ENCODE data around the gene CASP6. TPM values are rescaled to one million over a fixed set of nuclear protein-coding genes. Genes with fewer than 3 reads are reported as not detected.
A peak's percentile ranks its signal among the peaks of the same experiment; 100 is the strongest.

The CASP6 gene
- polyA plus RNA-seq, 4 donors: 65.1 to 133 (median 98.9) TPM

GRCh38 chr4:109708435-109708834 is 5.2 kb upstream of the CASP6 start:
- FAIRE-seq: no peak
- DNase-seq: no peak
- no peaks in the 10 kb centered on the region for H3K27me3 ChIP-seq (ENCODE audit: control insufficient read depth in 3 of 3, insufficient read depth in 3 of 3, low read length in 3 of 3)
- H3K27ac ChIP-seq (ENCODE audit: low read depth in 1 of 3, low read length in 2 of 3): no peak overlapping the region
- no peaks in the 10 kb centered on the region for H3K9me3 ChIP-seq (ENCODE audit: control insufficient read depth in 2 of 2, insufficient read depth in 1 of 2, low read depth in 1 of 2, low read length in 1 of 2)
- no peak overlapping the region for H3K4me3 ChIP-seq (ENCODE audit: low read depth in 1 of 3, low read length in 3 of 3)
- peaks cover 0 to 11% (median 5%) of the 10 kb centered on the region in 3 donors for H3K36me3 ChIP-seq (ENCODE audit: control insufficient read depth in 3 of 3, insufficient read depth in 2 of 3, low read depth in 1 of 3, low read length in 3 of 3)
- peaks cover 0 to 10% (median 2%) of the 10 kb centered on the region in 3 donors for H3K4me1 ChIP-seq (ENCODE audit: control insufficient read depth in 3 of 3, insufficient read depth in 2 of 3, low read depth in 1 of 3, low read length in 2 of 3)
- WGBS, 3 donors: 79 to 87% (median 81%) methylated on average over 2 of the region's 2 CpGs

DNA sequence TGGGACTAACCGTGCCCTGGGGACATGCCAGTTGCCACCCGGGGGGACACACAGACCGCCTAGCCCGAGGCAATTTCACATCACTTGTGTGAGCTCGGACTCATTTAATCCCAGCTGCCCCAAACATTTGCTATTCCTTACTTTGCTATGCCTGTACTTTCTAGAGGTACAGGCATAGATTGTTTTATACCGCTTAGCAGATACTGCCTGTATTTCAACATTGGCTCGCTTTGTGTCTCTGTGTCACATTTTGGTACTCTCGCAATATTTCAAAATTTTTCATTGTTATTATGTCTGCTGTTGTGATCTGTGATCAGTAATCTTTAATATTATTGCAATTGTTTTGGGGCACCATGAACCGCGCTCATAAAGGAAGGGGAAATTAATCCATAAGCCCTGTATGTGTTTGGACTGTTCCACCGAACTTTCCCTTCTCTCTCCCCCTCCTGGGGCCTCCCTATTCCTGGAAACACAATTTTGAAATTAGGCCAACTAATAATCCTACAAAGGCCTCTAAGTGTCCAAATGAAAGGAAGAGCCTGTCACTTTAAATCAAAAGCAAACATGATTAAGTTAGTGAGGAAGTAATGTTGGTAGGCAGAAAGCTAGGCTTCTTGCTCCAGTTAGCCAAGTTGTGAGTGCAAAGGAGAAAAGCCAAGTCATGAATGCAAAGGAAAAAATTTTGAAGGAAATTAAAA is 568 bp upstream of the CASP6 start:
- WGBS, 3 donors: 5 to 12% (median 12%) methylated on average over 10 to 11 of the region's 11 CpGs
- Histone ChIP-seq H3K9me3 (ENCODE audit: control insufficient read depth in 2 of 2, insufficient read depth in 1 of 2, low read depth in 1 of 2, low read length in 1 of 2) (no peaks in the 10 kb centered on the region), H3K36me3 (ENCODE audit: control insufficient read depth in 3 of 3, insufficient read depth in 2 of 3, low read depth in 1 of 3, low read length in 3 of 3) (peaks cover 2 to 10% (median 5%) of the 10 kb centered on the region in 3 donors), H3K27ac (ENCODE audit: low read depth in 1 of 3, low read length in 2 of 3) (peak overlapping the region; percentile 66 to 98 (median 93)), H3K27me3 (ENCODE audit: control insufficient read depth in 3 of 3, insufficient read depth in 3 of 3, low read length in 3 of 3) (no peaks in the 10 kb centered on the region), H3K4me3 (ENCODE audit: low read depth in 1 of 3, low read length in 3 of 3) (peak overlapping the region; percentile 79 to 86 (median 81)), H3K4me1 (ENCODE audit: control insufficient read depth in 3 of 3, insufficient read depth in 2 of 3, low read depth in 1 of 3, low read length in 2 of 3) (peaks cover 9 to 32% (median 9%) of the 10 kb centered on the region in 3 donors)
- FAIRE-seq (no peak), DNase-seq (peak; percentile 48 to 58)

DNA sequence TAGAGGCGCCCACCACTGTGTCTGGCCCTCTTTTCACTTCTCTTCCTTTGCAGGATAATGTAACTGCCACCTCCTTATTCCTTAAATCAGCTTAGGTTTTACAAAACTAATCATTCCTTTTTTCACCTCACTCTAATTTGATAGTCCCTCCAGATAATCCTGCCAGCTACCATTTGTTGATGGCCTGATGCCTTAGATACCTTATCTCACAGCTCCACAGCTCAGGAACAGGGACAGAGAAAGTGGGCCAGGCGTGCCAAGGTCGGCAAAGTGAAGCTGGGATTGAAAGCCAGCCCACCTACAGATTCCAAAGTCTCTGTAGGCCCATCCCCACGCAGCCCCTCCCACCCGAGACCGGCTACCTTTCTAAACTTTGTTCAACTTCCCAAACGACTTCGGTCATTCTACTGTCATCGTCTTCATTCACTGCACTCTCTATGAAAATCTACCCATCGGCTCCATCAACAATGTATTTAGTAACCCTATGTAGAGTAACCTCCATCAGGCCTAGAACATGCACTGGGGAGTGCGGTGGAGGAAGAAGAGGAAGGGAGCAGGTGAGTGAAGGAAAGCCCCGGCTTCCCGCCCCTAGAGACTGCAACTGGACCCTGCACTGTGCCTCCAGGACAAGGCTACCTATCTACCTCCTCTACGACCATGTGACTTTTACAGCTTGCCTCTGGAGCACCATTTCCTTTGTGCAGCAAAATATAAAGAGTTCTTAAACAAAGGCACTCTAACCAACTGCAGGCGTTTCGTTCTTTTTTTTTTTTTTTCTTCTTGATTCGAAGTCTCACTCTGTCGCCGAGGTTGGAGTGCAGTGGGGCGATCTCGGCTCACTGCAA is 1.5 kb downstream of the CASP6 start:
- DNase-seq: peak; percentile 82 to 85
- peak overlapping the region; percentile 79 to 86 (median 81) for H3K4me3 ChIP-seq (ENCODE audit: low read depth in 1 of 3, low read length in 3 of 3)
- peaks cover 11 to 40% (median 18%) of the 10 kb centered on the region in 3 donors for H3K4me1 ChIP-seq (ENCODE audit: control insufficient read depth in 3 of 3, insufficient read depth in 2 of 3, low read depth in 1 of 3, low read length in 2 of 3)
- H3K36me3 ChIP-seq (ENCODE audit: control insufficient read depth in 3 of 3, insufficient read depth in 2 of 3, low read depth in 1 of 3, low read length in 3 of 3): peaks cover 2 to 18% (median 6%) of the 10 kb centered on the region in 3 donors
- no peak for FAIRE-seq
- 13 to 37% (median 21%) methylated on average over 21 of the region's 21 CpGs for WGBS, 3 donors
- no peaks in the 10 kb centered on the region for H3K27me3 ChIP-seq (ENCODE audit: control insufficient read depth in 3 of 3, insufficient read depth in 3 of 3, low read length in 3 of 3)
- no peaks in the 10 kb centered on the region for H3K9me3 ChIP-seq (ENCODE audit: control insufficient read depth in 2 of 2, insufficient read depth in 1 of 2, low read depth in 1 of 2, low read length in 1 of 2)
- peak overlapping the region; percentile 93 to 98 (median 93) for H3K27ac ChIP-seq (ENCODE audit: low read depth in 1 of 3, low read length in 2 of 3)

DNA sequence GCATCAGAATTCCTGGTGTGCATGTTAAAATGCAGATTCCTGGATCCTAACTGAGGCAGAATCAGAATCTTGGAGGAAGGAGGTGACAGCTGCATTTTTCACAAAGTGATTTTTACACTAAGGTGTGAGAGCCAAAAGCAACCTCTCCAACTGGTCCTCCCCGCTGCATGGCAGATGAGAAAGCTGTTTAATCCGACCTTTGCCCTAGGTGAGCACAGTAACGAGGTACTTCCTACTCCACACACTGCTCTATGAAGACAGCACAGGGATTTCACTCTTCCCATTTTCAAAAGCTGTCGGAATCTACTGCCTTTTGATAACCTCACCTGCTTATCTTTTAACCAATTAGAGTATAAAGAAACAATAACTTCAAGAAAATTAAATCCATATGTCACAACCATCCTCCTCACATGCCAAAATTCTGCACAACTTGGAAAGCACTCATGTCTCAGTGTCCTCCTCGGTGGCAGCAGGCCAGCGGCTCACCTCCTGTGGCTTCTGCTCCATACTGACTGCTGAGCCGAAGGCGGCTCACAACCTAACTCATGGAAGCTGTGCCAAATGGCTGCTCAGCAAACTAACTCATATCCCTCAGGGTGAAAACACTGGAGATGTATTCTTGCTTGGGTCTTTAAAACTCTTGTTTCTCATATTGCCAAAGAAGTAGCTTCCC is 3.6 kb downstream of the CASP6 start:
- peak overlapping the region; percentile 26 to 71 (median 47) for H3K27ac ChIP-seq (ENCODE audit: low read depth in 1 of 3, low read length in 2 of 3)
- no peak for FAIRE-seq
- no peak overlapping the region for H3K4me3 ChIP-seq (ENCODE audit: low read depth in 1 of 3, low read length in 3 of 3)

GRCh38 chr4:109698656-109699055 is 4.6 kb downstream of the CASP6 start:
- Histone ChIP-seq H3K36me3 (ENCODE audit: control insufficient read depth in 3 of 3, insufficient read depth in 2 of 3, low read depth in 1 of 3, low read length in 3 of 3) (peaks cover 2 to 34% (median 8%) of the 10 kb centered on the region in 3 donors), H3K27ac (ENCODE audit: low read depth in 1 of 3, low read length in 2 of 3) (no peak overlapping the region), H3K4me1 (ENCODE audit: control insufficient read depth in 3 of 3, insufficient read depth in 2 of 3, low read depth in 1 of 3, low read length in 2 of 3) (peaks cover 11 to 30% (median 16%) of the 10 kb centered on the region in 3 donors), H3K4me3 (ENCODE audit: low read depth in 1 of 3, low read length in 3 of 3) (no peak overlapping the region), H3K9me3 (ENCODE audit: control insufficient read depth in 2 of 2, insufficient read depth in 1 of 2, low read depth in 1 of 2, low read length in 1 of 2) (no peaks in the 10 kb centered on the region), H3K27me3 (ENCODE audit: control insufficient read depth in 3 of 3, insufficient read depth in 3 of 3, low read length in 3 of 3) (no peaks in the 10 kb centered on the region)
- DNase-seq (peak; percentile 48 to 78), FAIRE-seq (no peak)
- 89 to 96% (median 96%) methylated on average over 1 of the region's 1 CpG for WGBS, 3 donors

More for the DNA sequence above, 3.6 kb downstream of the CASP6 start:
- Histone ChIP-seq H3K36me3 (ENCODE audit: control insufficient read depth in 3 of 3, insufficient read depth in 2 of 3, low read depth in 1 of 3, low read length in 3 of 3) (peaks cover 2 to 26% (median 8%) of the 10 kb centered on the region in 3 donors), H3K9me3 (ENCODE audit: control insufficient read depth in 2 of 2, insufficient read depth in 1 of 2, low read depth in 1 of 2, low read length in 1 of 2) (no peaks in the 10 kb centered on the region), H3K27me3 (ENCODE audit: control insufficient read depth in 3 of 3, insufficient read depth in 3 of 3, low read length in 3 of 3) (no peaks in the 10 kb centered on the region), H3K4me1 (ENCODE audit: control insufficient read depth in 3 of 3, insufficient read depth in 2 of 3, low read depth in 1 of 3, low read length in 2 of 3) (peaks cover 11 to 37% (median 18%) of the 10 kb centered on the region in 3 donors)
- DNase-seq: peak; percentile 76 to 87
- 17 to 63% (median 40%) methylated on average over 8 of the region's 8 CpGs for WGBS, 3 donors

GRCh38 chr4:109691411-109691920 is 11.8 kb downstream of the CASP6 start:
- Histone ChIP-seq H3K27me3 (ENCODE audit: control insufficient read depth in 3 of 3, insufficient read depth in 3 of 3, low read length in 3 of 3) (no peaks in the 10 kb centered on the region), H3K36me3 (ENCODE audit: control insufficient read depth in 3 of 3, insufficient read depth in 2 of 3, low read depth in 1 of 3, low read length in 3 of 3) (peaks cover 2 to 51% (median 20%) of the 10 kb centered on the region in 3 donors), H3K4me3 (ENCODE audit: low read depth in 1 of 3, low read length in 3 of 3) (no peak overlapping the region), H3K27ac (ENCODE audit: low read depth in 1 of 3, low read length in 2 of 3) (no peak overlapping the region), H3K4me1 (ENCODE audit: control insufficient read depth in 3 of 3, insufficient read depth in 2 of 3, low read depth in 1 of 3, low read length in 2 of 3) (no peaks in the 10 kb centered on the region), H3K9me3 (ENCODE audit: control insufficient read depth in 2 of 2, insufficient read depth in 1 of 2, low read depth in 1 of 2, low read length in 1 of 2) (no peaks in the 10 kb centered on the region)
- DNase-seq: no peak
- no peak for FAIRE-seq
- 87 to 95% (median 88%) methylated on average over 1 of the region's 1 CpG for WGBS, 3 donors

GRCh38 chr4:109690690-109691410 is 12.4 kb downstream of the CASP6 start:
- 76 to 83% (median 76%) methylated on average over 6 of the region's 6 CpGs for WGBS, 3 donors
- Histone ChIP-seq H3K4me1 (ENCODE audit: control insufficient read depth in 3 of 3, insufficient read depth in 2 of 3, low read depth in 1 of 3, low read length in 2 of 3) (no peaks in the 10 kb centered on the region), H3K27me3 (ENCODE audit: control insufficient read depth in 3 of 3, insufficient read depth in 3 of 3, low read length in 3 of 3) (no peaks in the 10 kb centered on the region), H3K36me3 (ENCODE audit: control insufficient read depth in 3 of 3, insufficient read depth in 2 of 3, low read depth in 1 of 3, low read length in 3 of 3) (peaks cover 3 to 55% (median 20%) of the 10 kb centered on the region in 3 donors), H3K9me3 (ENCODE audit: control insufficient read depth in 2 of 2, insufficient read depth in 1 of 2, low read depth in 1 of 2, low read length in 1 of 2) (no peaks in the 10 kb centered on the region), H3K4me3 (ENCODE audit: low read depth in 1 of 3, low read length in 3 of 3) (no peak overlapping the region), H3K27ac (ENCODE audit: low read depth in 1 of 3, low read length in 2 of 3) (no peak overlapping the region)
- FAIRE-seq (no peak), DNase-seq (peak in 1 of 2 donors; percentile 29)
